Nephron (organoid): ENCODE data around the gene ARL4D.
"Not testable (repeated sequence)": the region's sequence is repeated elsewhere in the genome, so short reads cannot be mapped to it uniquely, and the experiment has no call there.

Experiments
- H3K27ac Mint-ChIP-seq, 3 experiments: 2 replicates each; pipeline ENCODE4 v1.8.0; 2020; ENCODE audit warnings: mixed read lengths in 3 of 3, mild to moderate bottlenecking in 2 of 3, moderate library complexity in 1 of 3
- H3K27me3 Mint-ChIP-seq: 2 replicates; pipeline ENCODE4 v1.8.0; 2021; ENCODE audit warnings: low read depth, mild to moderate bottlenecking, moderate library complexity, mixed read lengths
- H3K36me3 Mint-ChIP-seq: 2 replicates; pipeline ENCODE4 v1.8.0; 2020; ENCODE audit warnings: low read depth, mixed read lengths
- H3K4me1 Mint-ChIP-seq: 2 replicates; pipeline ENCODE4 v1.8.0; 2020; ENCODE audit warnings: mixed read lengths
- H3K4me3 Mint-ChIP-seq, 3 experiments: 2 replicates each; pipeline ENCODE4 v1.8.0; 2020; ENCODE audit warnings: mild to moderate bottlenecking in 3 of 3, mixed read lengths in 3 of 3, moderate library complexity in 2 of 3
- H3K9me3 Mint-ChIP-seq: 2 replicates; pipeline ENCODE4 v1.8.0; 2020; ENCODE audit warnings: mixed read lengths
- TF ChIP-seq, protein P1 (sequence below), 3 experiments: fragments of 200-600 bp; sonication (generic); IDR thresholded peaks; one replicate each; pipeline ENCODE4 v1.5.0; 2021; ENCODE audit warnings: antibody characterized with exemption in 3 of 3; ENCODE audit not compliant: unreplicated experiment in 3 of 3

Gene ARL4D

DNA sequence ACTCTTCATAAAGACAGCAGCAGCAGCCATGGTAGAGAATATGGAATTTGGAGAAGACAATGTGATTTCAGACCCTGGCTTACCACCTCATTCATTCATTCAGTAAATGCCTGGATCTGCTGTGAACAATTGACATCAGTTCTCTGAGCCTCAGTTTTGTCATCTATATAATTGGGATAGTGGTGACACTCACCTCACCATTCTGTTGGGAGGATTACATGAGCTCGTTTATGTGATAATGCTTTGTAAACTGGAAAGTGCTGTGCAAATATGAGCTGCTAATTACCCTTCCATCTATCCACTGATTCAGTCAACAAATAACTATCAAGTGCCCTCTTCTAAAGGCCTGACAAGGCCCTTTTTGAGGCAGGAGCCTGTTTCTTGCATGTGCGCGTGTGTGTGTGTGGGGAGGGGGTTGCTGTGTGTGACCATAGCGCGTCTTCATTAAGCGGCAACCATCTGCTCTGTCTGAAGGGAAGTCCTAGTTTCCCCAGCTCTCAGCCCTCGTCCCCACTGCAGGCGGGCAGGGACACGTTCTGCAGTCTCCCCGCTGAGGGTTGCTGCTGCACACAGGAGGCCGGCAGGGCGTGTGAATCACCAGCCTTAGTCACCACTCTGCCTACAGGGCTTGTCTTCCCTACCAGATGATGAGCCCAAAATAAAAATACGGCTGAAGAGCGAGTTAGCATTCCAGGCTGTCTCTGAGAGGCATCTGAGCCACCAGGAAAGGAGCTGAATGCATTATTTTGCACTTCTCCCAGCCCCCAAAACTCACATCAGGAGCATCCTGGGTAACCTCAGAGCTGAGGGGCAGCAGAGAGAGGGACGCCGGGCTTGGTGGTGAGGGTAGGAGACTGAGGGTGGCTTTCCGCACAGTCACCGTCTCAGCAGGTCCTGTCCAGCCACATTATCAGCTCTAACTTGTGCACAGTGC lies 19.9 kb downstream of the ARL4D start:
- peaks cover 40% of the 10 kb centered on the region for H3K4me1 Mint-ChIP-seq
- peak overlapping the region in 2 of 3 experiments; percentile 59 to 92 for H3K27ac Mint-ChIP-seq
- H3K4me3 Mint-ChIP-seq: no peak overlapping the region
- H3K9me3 Mint-ChIP-seq: no peaks in the 10 kb centered on the region
- TF ChIP-seq, protein P1, sequence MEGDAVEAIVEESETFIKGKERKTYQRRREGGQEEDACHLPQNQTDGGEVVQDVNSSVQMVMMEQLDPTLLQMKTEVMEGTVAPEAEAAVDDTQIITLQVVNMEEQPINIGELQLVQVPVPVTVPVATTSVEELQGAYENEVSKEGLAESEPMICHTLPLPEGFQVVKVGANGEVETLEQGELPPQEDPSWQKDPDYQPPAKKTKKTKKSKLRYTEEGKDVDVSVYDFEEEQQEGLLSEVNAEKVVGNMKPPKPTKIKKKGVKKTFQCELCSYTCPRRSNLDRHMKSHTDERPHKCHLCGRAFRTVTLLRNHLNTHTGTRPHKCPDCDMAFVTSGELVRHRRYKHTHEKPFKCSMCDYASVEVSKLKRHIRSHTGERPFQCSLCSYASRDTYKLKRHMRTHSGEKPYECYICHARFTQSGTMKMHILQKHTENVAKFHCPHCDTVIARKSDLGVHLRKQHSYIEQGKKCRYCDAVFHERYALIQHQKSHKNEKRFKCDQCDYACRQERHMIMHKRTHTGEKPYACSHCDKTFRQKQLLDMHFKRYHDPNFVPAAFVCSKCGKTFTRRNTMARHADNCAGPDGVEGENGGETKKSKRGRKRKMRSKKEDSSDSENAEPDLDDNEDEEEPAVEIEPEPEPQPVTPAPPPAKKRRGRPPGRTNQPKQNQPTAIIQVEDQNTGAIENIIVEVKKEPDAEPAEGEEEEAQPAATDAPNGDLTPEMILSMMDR (IDR thresholded peaks at IDR 0.05; ENCODE audit: unreplicated experiment in 3 of 3): no peak
- H3K27me3 Mint-ChIP-seq: peaks cover 10% of the 10 kb centered on the region
- H3K36me3 Mint-ChIP-seq: no peaks in the 10 kb centered on the region

DNA sequence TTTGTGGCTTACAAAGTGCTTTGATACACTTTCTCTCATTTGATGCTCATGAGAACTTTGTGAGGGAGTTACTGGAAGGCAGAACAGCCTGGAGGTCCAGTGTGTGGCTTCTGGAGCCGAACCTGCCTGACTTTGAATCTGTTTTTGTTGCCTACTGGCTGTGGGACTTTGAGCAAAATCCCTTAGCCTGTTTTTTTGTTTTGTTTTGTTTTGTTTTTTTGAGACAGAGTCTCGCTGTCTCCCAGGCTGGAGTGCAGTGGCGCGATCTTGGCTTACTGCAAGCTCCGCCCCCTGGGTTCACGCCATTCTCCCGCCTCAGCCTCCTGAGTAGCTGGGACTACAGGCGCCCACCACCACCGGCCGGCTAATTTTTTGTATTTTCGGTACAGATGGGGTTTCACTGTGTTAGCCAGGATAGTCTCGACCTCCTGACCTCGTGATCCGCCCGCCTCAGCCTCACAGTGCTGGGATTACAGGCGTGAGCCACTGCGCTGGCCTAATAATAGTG lies 20.6 kb downstream of the ARL4D start:
- H3K9me3 Mint-ChIP-seq, H3K27ac Mint-ChIP-seq, H3K4me3 Mint-ChIP-seq, H3K36me3 Mint-ChIP-seq, H3K27me3 Mint-ChIP-seq: not testable (repeated sequence)
- peaks cover 39% of the 10 kb centered on the region for H3K4me1 Mint-ChIP-seq

DNA sequence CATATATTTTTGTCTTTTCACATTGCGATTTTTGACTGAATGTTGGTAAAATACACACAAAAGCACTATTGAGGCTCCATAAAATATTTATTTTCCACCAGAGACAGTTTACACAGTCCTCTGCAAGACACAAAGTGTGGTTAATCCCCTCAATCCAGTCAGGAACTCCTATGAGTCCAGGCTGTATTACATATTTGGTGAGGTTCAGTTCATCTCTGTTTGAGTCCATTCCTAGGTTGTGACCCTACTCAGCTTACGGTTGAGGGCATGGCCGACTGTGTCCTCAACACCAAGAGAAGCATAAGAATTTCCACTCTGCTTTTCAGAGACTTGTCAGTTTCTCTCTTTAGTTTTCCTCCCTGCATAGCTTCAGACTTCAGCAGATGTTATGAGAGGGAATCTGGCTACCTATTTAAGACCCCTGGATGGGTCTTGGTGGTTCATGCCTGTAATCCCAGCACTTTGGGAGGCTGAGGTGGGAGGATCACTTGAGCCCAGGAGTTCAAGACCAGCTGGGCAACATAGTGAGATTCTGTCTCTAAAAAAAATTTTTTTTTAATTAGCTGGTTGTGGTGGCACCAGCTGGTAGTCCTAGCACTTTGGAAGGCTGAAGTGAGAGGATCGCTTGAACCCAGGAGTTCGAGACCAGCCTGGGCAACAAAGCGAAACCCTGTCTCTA lies 25.1 kb downstream of the ARL4D start:
- Mint-ChIP-seq H3K4me1 (peaks cover under 1% of the 10 kb centered on the region), H3K9me3 (no peaks in the 10 kb centered on the region), H3K4me3 (no peak overlapping the region), H3K27me3 (no peaks in the 10 kb centered on the region), H3K27ac (no peak overlapping the region), H3K36me3 (no peaks in the 10 kb centered on the region)
- TF ChIP-seq, protein P1 (IDR thresholded peaks at IDR 0.05; ENCODE audit: unreplicated experiment in 3 of 3): no peak

DNA sequence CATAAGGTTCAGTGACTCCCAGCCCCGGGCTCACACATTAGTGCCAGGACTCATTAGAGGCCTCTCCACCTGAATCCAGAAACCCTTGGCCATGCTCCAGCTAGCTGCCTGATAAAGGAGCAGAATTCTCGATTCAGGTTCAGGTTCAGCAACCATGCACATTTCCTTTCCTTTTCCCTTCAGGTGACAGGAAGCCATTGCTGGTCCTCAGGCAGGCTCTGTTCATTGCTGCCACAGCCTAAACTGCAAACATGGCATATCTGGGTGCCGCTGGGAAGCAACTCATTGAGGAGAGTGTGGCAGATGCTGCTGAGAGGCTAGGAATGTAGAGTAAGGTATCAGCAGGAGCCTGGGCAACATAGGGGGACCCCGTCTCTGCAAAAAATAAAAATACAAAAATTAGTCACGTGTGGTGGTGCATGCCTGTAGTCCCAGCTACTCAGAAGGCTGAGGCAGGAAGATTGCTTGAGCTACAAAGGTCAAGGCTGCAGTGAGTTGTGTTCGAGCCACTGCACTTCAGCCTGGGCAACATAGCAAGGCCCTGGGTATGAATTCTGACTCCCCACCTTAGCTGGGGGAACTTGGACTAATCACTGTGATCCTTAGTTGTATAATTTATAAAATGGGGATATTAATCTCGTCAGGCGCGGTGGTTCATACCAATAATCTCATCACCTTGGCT lies 28.7 kb downstream of the ARL4D start:
- TF ChIP-seq, protein P1 (IDR thresholded peaks at IDR 0.05; ENCODE audit: unreplicated experiment in 3 of 3): no peak
- H3K4me1 Mint-ChIP-seq: peaks cover 21% of the 10 kb centered on the region
- peak overlapping the region in 1 of 3 experiments; percentile 29 for H3K27ac Mint-ChIP-seq
- no peaks in the 10 kb centered on the region for H3K9me3 Mint-ChIP-seq
- no peaks in the 10 kb centered on the region for H3K27me3 Mint-ChIP-seq
- H3K36me3 Mint-ChIP-seq: no peaks in the 10 kb centered on the region
- H3K4me3 Mint-ChIP-seq: no peak overlapping the region

DNA sequence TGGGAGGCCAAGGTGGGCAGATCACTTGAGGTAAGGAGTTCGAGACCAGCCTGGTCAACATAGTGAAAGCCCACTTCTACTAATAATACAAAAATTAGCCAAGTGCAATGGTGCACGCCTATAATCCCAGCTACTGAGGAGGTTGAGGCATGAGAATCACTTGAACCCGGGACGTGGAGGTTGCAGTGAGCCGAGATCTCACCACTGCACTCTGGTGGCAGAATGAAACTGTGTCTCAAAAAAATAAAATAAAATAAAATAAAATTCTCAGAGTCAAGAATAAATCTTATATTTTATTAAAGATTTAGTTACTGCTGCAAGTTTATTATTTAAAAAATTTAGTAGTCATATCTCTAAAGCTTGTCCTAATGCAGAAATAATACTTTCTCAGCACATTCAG lies 29.7 kb downstream of the ARL4D start:
- Mint-ChIP-seq H3K36me3 (no peaks in the 10 kb centered on the region), H3K9me3 (no peaks in the 10 kb centered on the region), H3K27ac (no peak overlapping the region), H3K4me3 (no peak overlapping the region), H3K4me1 (peaks cover 22% of the 10 kb centered on the region), H3K27me3 (no peaks in the 10 kb centered on the region)
- TF ChIP-seq, protein P1 (IDR thresholded peaks at IDR 0.05; ENCODE audit: unreplicated experiment in 3 of 3): no peak
